Panc1 (cell line): ENCODE data around the gene RIT2. TPM values are rescaled to one million over a fixed set of nuclear protein-coding genes. Genes with fewer than 3 reads are reported as not detected.

ENCODE experiments used
- ATAC-seq: fragments of 200-7000 bp; cut with Tn5 transposase; 2 replicates; pipeline ENCODE4 v1.9.1; 2020; ENCODE audit warnings: mild to moderate bottlenecking, moderate library complexity
- BruUV-seq: library from RNA; stranded (reverse); fragments of 400-500 nt; replicated peaks from 2 replicates; lab custom pipeline; 2021; lab: Mats Ljungman, UMichigan
- CTCF ChIA-PET: fragments of 300-600 bp; sonication (Branson Sonifier 250); formaldehyde crosslinking; loops from one replicate; lab custom pipeline; 2022; ENCODE audit warnings: antibody characterized with exemption; lab: Charles Lee
- POLR2A ChIA-PET: fragments of 300-600 bp; sonication (Branson Sonifier 250); formaldehyde crosslinking; loops from one replicate; lab custom pipeline; 2022; ENCODE audit warnings: antibody characterized with exemption; lab: Charles Lee
- DNase-seq: peaks from one replicate; pipeline ENCODE4 v3.0.0-alpha.2; 2010; ENCODE audit warnings: low read depth, low spot score
- H3K27ac ChIP-seq: 2 replicates; pipeline ENCODE4 v1.5.1; 2011; ENCODE audit warnings: mild to moderate bottlenecking, low read length, inconsistent platforms
- H3K27me3 ChIP-seq: fragments of 200-500 bp; sonication (Bioruptor generic); 2 replicates; pipeline ENCODE4 v1.6.0; 2014; ENCODE audit warnings: low read length, inconsistent platforms; ENCODE audit not compliant: control insufficient read depth, insufficient read depth
- H3K36me3 ChIP-seq: fragments of 200-500 bp; sonication (Bioruptor generic); 2 replicates; pipeline ENCODE4 v1.5.1; 2014; ENCODE audit warnings: inconsistent platforms, mild to moderate bottlenecking, low read length, moderate library complexity; ENCODE audit not compliant: control insufficient read depth, insufficient read depth
- H3K4me1 ChIP-seq: 2 replicates; pipeline ENCODE4 v1.5.1; 2011; ENCODE audit warnings: inconsistent platforms, mild to moderate bottlenecking, low read length, moderate library complexity; ENCODE audit not compliant: control insufficient read depth, insufficient read depth
- H3K4me3 ChIP-seq, 2 experiments: 2 replicates each; pipeline ENCODE4 v1.5.1; 2011 to 2012; ENCODE audit warnings: low read depth in 2 of 2, low read length in 2 of 2, mild to moderate bottlenecking in 2 of 2, inconsistent platforms in 1 of 2, moderate library complexity in 1 of 2
- H3K9me3 ChIP-seq: fragments of 200-500 bp; sonication (Bioruptor generic); 2 replicates; pipeline ENCODE4 v1.5.1; 2014; ENCODE audit warnings: low read depth, mild to moderate bottlenecking, inconsistent platforms, low read length, moderate library complexity; ENCODE audit not compliant: control insufficient read depth, insufficient read depth
- CTCF ChIP-seq: fragments of 450-650 bp; IDR thresholded peaks from 2 replicates; pipeline ENCODE4 v1.5.1; 2017; ENCODE audit warnings: mild to moderate bottlenecking
- POLR2AphosphoS5 ChIP-seq: IDR thresholded peaks from 2 replicates; pipeline ENCODE4 v1.6.1; 2012; ENCODE audit warnings: mild to moderate bottlenecking, low read depth, low read length, moderate library complexity
- REST ChIP-seq, 2 experiments: IDR thresholded peaks; 2 replicates each; pipeline ENCODE4 v1.6.1; 2011 to 2012; ENCODE audit warnings: low read depth in 2 of 2, control low read depth in 1 of 2, low read length in 1 of 2, mild to moderate bottlenecking in 1 of 2, moderate library complexity in 1 of 2; ENCODE audit not compliant: insufficient read depth in 1 of 2
- SIN3A ChIP-seq: IDR thresholded peaks from 2 replicates; pipeline ENCODE4 v1.6.1; 2012; ENCODE audit warnings: low read depth, mild to moderate bottlenecking, low read length, moderate library complexity, borderline replicate concordance; ENCODE audit not compliant: insufficient read depth
- TCF7L2 ChIP-seq: IDR thresholded peaks from 2 replicates; pipeline ENCODE4 v1.6.1; 2011; ENCODE audit warnings: mild to moderate bottlenecking, low read depth, low read length, inconsistent platforms
- in situ Hi-C: cut with HindIII; loops from 2 replicates; pipeline ENCODE4 v1.10.0; 2016; ENCODE audit warnings: low sequenced_read_pairs, low pct_unique_long_range_greater_than_20kb
- intact Hi-C: fragments of 100-400 bp; cut with micrococcal nuclease; formaldehyde crosslinking; loops from one replicate; pipeline ENCODE4 v1.10.0; 2022; ENCODE audit not compliant: unreplicated experiment
- total RNA-seq: library from RNA; stranded (reverse); gene quantifications from one replicate; pipeline ENCODE4 v1.2.1, GENCODE V29; 2021; ENCODE audit not compliant: unreplicated experiment

The RIT2 gene
- total RNA-seq, 1 experiment from 2014 or later: not detected

GRCh38 chr18:42781298-42781815 lies 334.1 kb downstream of the RIT2 start:
- DNase-seq: no peak
- BruUV-seq: no TSS peak
- POLR2A ChIA-PET: no interaction called here
- Histone ChIP-seq H3K36me3 (no peaks in the 10 kb centered on the region), H3K27ac (no peak overlapping the region), H3K4me3 (no peak overlapping the region), H3K27me3 (no peaks in the 10 kb centered on the region), H3K9me3 (no peaks in the 10 kb centered on the region), H3K4me1 (no peaks in the 10 kb centered on the region)
- intact Hi-C loops (no loop called here), in situ Hi-C loops (no loop called here)
- TF ChIP-seq SIN3A (no peak), CTCF (no peak), POLR2AphosphoS5 (no peak), TCF7L2 (no peak), REST (IDR thresholded peaks at IDR 0.05; ENCODE audit: insufficient read depth in 1 of 2, low read depth in 2 of 2, low read length in 1 of 2) (no peak)
- no peak for ATAC-seq
- CTCF ChIA-PET: no interaction called here

- POLR2A ChIA-PET: no interaction called here
- DNase-seq: no peak
- H3K9me3 ChIP-seq: no peaks in the 10 kb centered on the region
- TF ChIP-seq TCF7L2: no peak
- TF ChIP-seq POLR2AphosphoS5: no peak
- TF ChIP-seq CTCF: no peak
- TF ChIP-seq REST (IDR thresholded peaks at IDR 0.05; ENCODE audit: insufficient read depth in 1 of 2, low read depth in 2 of 2, low read length in 1 of 2): no peak
- TF ChIP-seq SIN3A: no peak
- CTCF ChIA-PET: no interaction called here
- no peaks in the 10 kb centered on the region for H3K27me3 ChIP-seq
- ATAC-seq: no peak
- H3K4me3 ChIP-seq: no peak overlapping the region
- no TSS peak for BruUV-seq
- no peak overlapping the region for H3K27ac ChIP-seq
- H3K36me3 ChIP-seq: no peaks in the 10 kb centered on the region
- H3K4me1 ChIP-seq: no peaks in the 10 kb centered on the region
- in situ Hi-C loops (no loop called here), intact Hi-C loops (no loop called here)
Observed at GRCh38 chr18:42780171-42780570, 335.3 kb downstream of the RIT2 start.
